ENCODE data around the gene PSMD12. TPM values are rescaled to one million over a fixed set of nuclear protein-coding genes. Genes with fewer than 3 reads are reported as not detected.

The PSMD12 gene
- total RNA-seq, 2 experiments from 2014 or later, result 15.0 to 62.8 TPM

DNA sequence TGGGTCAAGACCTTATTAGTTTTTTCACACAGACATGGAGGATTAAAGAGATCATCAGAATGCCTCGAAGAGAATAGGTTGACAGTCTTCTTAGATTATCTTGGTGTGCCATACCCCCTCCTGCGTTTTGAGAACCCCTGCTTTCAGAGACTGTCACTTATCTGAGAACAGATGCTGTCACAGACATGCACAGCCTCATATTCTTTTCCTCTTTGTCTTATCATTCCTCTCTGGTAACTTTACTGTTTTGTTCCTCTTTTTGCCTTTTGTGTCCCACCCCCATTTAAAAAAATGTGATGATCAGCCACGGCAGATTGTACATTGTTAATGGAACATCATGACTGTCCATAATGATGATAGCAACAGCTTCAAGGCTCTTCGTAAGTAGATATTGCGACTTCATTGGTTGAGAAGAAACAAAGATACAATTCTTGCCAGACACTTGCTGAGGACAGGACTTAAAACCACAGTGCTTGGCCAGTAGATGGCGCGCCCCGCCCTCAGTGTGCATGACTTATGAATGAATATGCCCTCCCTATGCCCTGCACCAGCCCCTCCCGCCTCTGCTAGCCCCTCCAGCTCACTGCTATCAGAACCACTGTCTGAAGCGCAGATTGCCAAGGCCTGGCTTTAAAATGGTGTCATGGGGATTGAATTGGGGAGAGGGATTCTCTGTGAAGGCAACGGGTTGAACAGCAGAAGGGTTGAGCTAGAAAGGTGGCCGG, 8.1 kb upstream of the PSMD12 start:
- H3K4me2 ChIP-seq (ENCODE audit: low read length), result peak overlapping the region; percentile 34; the same call in 1 of the 2 replicates
- no peaks in the 10 kb centered on the region for H3K36me3 ChIP-seq (ENCODE audit: insufficient read depth, low read length)
- intact Hi-C loops (cut with micrococcal nuclease; ENCODE audit: unreplicated experiment), result loop anchor here (1.0 to 10.0 kb wide), 4 partner anchors 101 to 660 kb away; partner anchors contain the start of gene BPTF
- peaks cover 32% of the 10 kb centered on the region for H3K4me1 ChIP-seq (ENCODE audit: insufficient read depth, low read length, poor library complexity, severe bottlenecking)
- H3K27ac ChIP-seq (ENCODE audit: low read depth, low read length, poor library complexity, severe bottlenecking), result no peak overlapping the region
- ChIA-PET POLR2A (interaction anchor here (0.6 to 2.0 kb wide), 3 partner anchors 101 to 313 kb away, joined by 3 to 5 read pairs (median 3); no protein-coding TSS in a partner anchor), CTCF (ENCODE audit: unreplicated experiment) (interaction anchor here (1.0 kb wide), 1 partner anchor 14 kb away, joined by 3 read pairs; no protein-coding TSS in a partner anchor)
- H4K20me1 ChIP-seq (ENCODE audit: insufficient read depth, low read length), result peaks cover 5% of the 10 kb centered on the region; the same call in 1 of the 2 replicates
- H3K79me2 ChIP-seq (ENCODE audit: insufficient read depth, low read depth, low read length), result no peaks in the 10 kb centered on the region
- TF ChIP-seq EZH2phosphoT487 (IDR thresholded peaks at IDR 0.05; ENCODE audit: borderline replicate concordance, low read depth, low read length), result no peak
- TF ChIP-seq, protein P1, sequence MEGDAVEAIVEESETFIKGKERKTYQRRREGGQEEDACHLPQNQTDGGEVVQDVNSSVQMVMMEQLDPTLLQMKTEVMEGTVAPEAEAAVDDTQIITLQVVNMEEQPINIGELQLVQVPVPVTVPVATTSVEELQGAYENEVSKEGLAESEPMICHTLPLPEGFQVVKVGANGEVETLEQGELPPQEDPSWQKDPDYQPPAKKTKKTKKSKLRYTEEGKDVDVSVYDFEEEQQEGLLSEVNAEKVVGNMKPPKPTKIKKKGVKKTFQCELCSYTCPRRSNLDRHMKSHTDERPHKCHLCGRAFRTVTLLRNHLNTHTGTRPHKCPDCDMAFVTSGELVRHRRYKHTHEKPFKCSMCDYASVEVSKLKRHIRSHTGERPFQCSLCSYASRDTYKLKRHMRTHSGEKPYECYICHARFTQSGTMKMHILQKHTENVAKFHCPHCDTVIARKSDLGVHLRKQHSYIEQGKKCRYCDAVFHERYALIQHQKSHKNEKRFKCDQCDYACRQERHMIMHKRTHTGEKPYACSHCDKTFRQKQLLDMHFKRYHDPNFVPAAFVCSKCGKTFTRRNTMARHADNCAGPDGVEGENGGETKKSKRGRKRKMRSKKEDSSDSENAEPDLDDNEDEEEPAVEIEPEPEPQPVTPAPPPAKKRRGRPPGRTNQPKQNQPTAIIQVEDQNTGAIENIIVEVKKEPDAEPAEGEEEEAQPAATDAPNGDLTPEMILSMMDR (conservative IDR thresholded peaks at IDR 0.05; ENCODE audit: low read length), result peak; percentile 95
- H3K4me3 ChIP-seq (ENCODE audit: low read depth, low read length, poor library complexity, severe bottlenecking), result no peak overlapping the region
- H3K9me2 ChIP-seq (ENCODE audit: insufficient read depth, low read length), result no peaks in the 10 kb centered on the region
- DNase-seq (ENCODE audit: low spot score), result peak; percentile 89
- no TSS peak for BruUV-seq (replicated peaks)
- H2AFZ ChIP-seq (ENCODE audit: low read length), result peak overlapping the region; percentile 50; the same call in 1 of the 2 replicates
- H3K9me3 ChIP-seq (ENCODE audit: low read length), result no peaks in the 10 kb centered on the region

DNA sequence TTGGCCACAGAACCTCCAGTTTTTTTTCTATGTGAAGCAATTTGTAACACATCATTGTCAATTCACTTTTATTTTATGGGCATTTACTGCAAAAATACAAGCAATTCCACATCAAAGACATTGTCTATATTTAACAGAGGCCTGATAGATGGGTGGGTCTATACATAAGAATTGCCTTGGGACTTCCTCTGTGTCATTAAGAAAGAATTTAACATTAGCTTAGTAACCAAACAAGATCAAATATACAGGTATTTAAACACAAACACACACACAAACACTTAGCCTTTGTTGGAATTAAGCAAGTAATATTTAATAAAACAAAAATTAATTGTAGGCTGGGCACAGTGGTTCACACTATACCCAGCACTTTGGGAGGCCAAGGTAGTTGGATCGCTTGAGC, 6.4 kb upstream of the PSMD12 start:
- BruUV-seq (replicated peaks), result no TSS peak
- H3K79me2 ChIP-seq (ENCODE audit: insufficient read depth, low read depth, low read length), result no peaks in the 10 kb centered on the region
- TF ChIP-seq, protein P1 (conservative IDR thresholded peaks at IDR 0.05; ENCODE audit: low read length), result no peak
- TF ChIP-seq EZH2phosphoT487 (IDR thresholded peaks at IDR 0.05; ENCODE audit: borderline replicate concordance, low read depth, low read length), result no peak
- no peaks in the 10 kb centered on the region for H4K20me1 ChIP-seq (ENCODE audit: insufficient read depth, low read length)
- no peaks in the 10 kb centered on the region for H3K9me2 ChIP-seq (ENCODE audit: insufficient read depth, low read length)
- H3K36me3 ChIP-seq (ENCODE audit: insufficient read depth, low read length), result no peaks in the 10 kb centered on the region
- no peak overlapping the region for H3K4me3 ChIP-seq (ENCODE audit: low read depth, low read length, poor library complexity, severe bottlenecking)
- CTCF ChIA-PET (ENCODE audit: unreplicated experiment), result no interaction called here
- POLR2A ChIA-PET, result interaction anchor here (0.7 kb wide), 1 partner anchor 366 kb away, joined by 3 read pairs; no protein-coding TSS in a partner anchor
- H3K4me2 ChIP-seq (ENCODE audit: low read length), result no peak overlapping the region
- peaks cover 26% of the 10 kb centered on the region for H3K4me1 ChIP-seq (ENCODE audit: insufficient read depth, low read length, poor library complexity, severe bottlenecking)
- no peaks in the 10 kb centered on the region for H3K9me3 ChIP-seq (ENCODE audit: low read length)
- no peak for DNase-seq (ENCODE audit: low spot score)
- no peak overlapping the region for H3K27ac ChIP-seq (ENCODE audit: low read depth, low read length, poor library complexity, severe bottlenecking)
- intact Hi-C loops (cut with micrococcal nuclease; ENCODE audit: unreplicated experiment), result loop anchor here (10.0 kb wide), 1 partner anchor 658 kb away; no protein-coding TSS in a partner anchor
- H2AFZ ChIP-seq (ENCODE audit: low read length), result no peak overlapping the region
